Gastroesophageal sphincter (tissue), 3 donors: Measurements from ENCODE around the gene PNKD.

ENCODE experiments used
- EP300 ChIP-seq: sonication (generic); formaldehyde crosslinking; IDR thresholded peaks from one replicate; pipeline ENCODE4 v1.6.1; 2017; ENCODE audit warnings: antibody characterized with exemption, mild to moderate bottlenecking
- POLR2A ChIP-seq, 2 donors: fragments of 450-650 bp; IDR thresholded peaks; one replicate each; pipeline ENCODE4 v1.6.1; 2017; ENCODE audit warnings: antibody characterized with exemption in 2 of 2, mild to moderate bottlenecking in 2 of 2, moderate library complexity in 1 of 2
- POLR2AphosphoS5 ChIP-seq: sonication (generic); formaldehyde crosslinking; IDR thresholded peaks from one replicate; pipeline ENCODE4 v1.6.1; 2017; ENCODE audit warnings: antibody characterized with exemption
- TF ChIP-seq, protein P1 (sequence below), 4 experiments: fragments of 200-600 bp in 2 of 4; fragments of 450-650 bp in 2 of 4; sonication (generic) in 1 of 4; IDR thresholded peaks; one replicate each; pipeline ENCODE4 v1.5.1; 2017 to 2019; ENCODE audit warnings: antibody characterized with exemption in 4 of 4, mild to moderate bottlenecking in 2 of 4, moderate library complexity in 2 of 4

DNA sequence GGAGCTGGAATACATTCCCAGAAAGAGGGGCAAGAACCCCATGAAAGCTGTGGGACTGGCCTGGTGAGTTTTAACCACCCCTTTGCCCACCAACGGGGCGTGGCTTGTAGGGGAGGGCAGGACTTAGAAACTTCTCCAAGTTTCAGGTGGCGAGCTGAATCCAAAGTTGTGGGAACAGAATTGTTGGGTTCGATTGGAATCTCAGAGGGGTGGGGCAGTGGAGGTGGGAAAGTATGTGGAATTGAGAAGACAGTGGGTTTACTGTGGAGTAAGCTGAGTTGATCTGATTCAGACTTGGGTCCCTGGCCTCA, 1.1 kb downstream of the PNKD start:
- TF ChIP-seq, protein P1, sequence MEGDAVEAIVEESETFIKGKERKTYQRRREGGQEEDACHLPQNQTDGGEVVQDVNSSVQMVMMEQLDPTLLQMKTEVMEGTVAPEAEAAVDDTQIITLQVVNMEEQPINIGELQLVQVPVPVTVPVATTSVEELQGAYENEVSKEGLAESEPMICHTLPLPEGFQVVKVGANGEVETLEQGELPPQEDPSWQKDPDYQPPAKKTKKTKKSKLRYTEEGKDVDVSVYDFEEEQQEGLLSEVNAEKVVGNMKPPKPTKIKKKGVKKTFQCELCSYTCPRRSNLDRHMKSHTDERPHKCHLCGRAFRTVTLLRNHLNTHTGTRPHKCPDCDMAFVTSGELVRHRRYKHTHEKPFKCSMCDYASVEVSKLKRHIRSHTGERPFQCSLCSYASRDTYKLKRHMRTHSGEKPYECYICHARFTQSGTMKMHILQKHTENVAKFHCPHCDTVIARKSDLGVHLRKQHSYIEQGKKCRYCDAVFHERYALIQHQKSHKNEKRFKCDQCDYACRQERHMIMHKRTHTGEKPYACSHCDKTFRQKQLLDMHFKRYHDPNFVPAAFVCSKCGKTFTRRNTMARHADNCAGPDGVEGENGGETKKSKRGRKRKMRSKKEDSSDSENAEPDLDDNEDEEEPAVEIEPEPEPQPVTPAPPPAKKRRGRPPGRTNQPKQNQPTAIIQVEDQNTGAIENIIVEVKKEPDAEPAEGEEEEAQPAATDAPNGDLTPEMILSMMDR (IDR thresholded peaks at IDR 0.05), result no peak
- TF ChIP-seq POLR2AphosphoS5 (no peak), POLR2A (IDR thresholded peaks at IDR 0.05) (no peak), EP300 (no peak)
